Upper lobe of left lung (tissue), 4 donors: ENCODE measurements around the gene PNPLA1.

Experiments used
- CTCF ChIP-seq, 6 experiments: fragments of 450-650 bp in 4 of 6; fragments of 200-600 bp in 2 of 6; sonication (generic) in 2 of 6; IDR thresholded peaks; one replicate each; pipeline ENCODE4 v1.5.1; 2016 to 2019; ENCODE audit warnings: antibody characterized with exemption in 6 of 6
- POLR2A ChIP-seq, 4 donors: fragments of 450-650 bp; IDR thresholded peaks; one replicate each; pipeline ENCODE4 v1.5.1; 2016 to 2017; ENCODE audit warnings: antibody characterized with exemption in 4 of 4, mild to moderate bottlenecking in 2 of 4
- POLR2AphosphoS5 ChIP-seq, 2 donors: sonication (generic); formaldehyde crosslinking; IDR thresholded peaks; one replicate each; pipeline ENCODE4 v1.5.1; 2017; ENCODE audit warnings: antibody characterized with exemption in 2 of 2

GRCh38 chr6:36246506-36247268 lies 23.2 kb upstream of the PNPLA1 start:
- no peak for TF ChIP-seq CTCF (IDR thresholded peaks at IDR 0.05)
- no peak for TF ChIP-seq POLR2A (IDR thresholded peaks at IDR 0.05)
- TF ChIP-seq POLR2AphosphoS5 (IDR thresholded peaks at IDR 0.05) = no peak
